NCI-H2196 (cell line): ENCODE results near the gene CMSS1.
"Not testable (repeated sequence)": the region's sequence is repeated elsewhere in the genome, so short reads cannot be mapped to it uniquely, and the experiment has no call there.

Source experiments
- DNase-seq: peaks from one replicate; lab custom pipeline; 2025; ENCODE audit not compliant: unreplicated experiment; lab: John Stamatoyannopoulos, UW

Gene CMSS1

GRCh38 chr3:99817047-99817436 is 620 bp upstream of the CMSS1 start:
- peak; percentile 27 for DNase-seq

GRCh38 chr3:99818818-99819217 is 1.2 kb downstream of the CMSS1 start:
- DNase-seq, result no peak

GRCh38 chr3:99823723-99824711 is 6.4 kb downstream of the CMSS1 start:
- no peak for DNase-seq

GRCh38 chr3:99825004-99825640 is 7.5 kb downstream of the CMSS1 start:
- no peak for DNase-seq

GRCh38 chr3:99829844-99830243 is 12.2 kb downstream of the CMSS1 start:
- no peak for DNase-seq

GRCh38 chr3:99833617-99834205 is 16.0 kb downstream of the CMSS1 start:
- no peak for DNase-seq

GRCh38 chr3:99834211-99834957 is 16.7 kb downstream of the CMSS1 start:
- DNase-seq, result no peak

- no peak for DNase-seq
Measured at GRCh38 chr3:99836681-99837080, 19.0 kb downstream of the CMSS1 start.

GRCh38 chr3:99837715-99838114 is 20.1 kb downstream of the CMSS1 start:
- DNase-seq, result no peak

- DNase-seq, result no peak
Measured at GRCh38 chr3:99838755-99839154, 21.1 kb downstream of the CMSS1 start.

- no peak for DNase-seq
Measured at GRCh38 chr3:99839613-99840012, 22.0 kb downstream of the CMSS1 start.

GRCh38 chr3:99841949-99842348 is 24.3 kb downstream of the CMSS1 start:
- DNase-seq, result not testable (repeated sequence)

GRCh38 chr3:99842826-99843589 is 25.3 kb downstream of the CMSS1 start:
- peak; percentile 71 for DNase-seq

GRCh38 chr3:99843590-99844258 is 26.1 kb downstream of the CMSS1 start:
- DNase-seq, result no peak

GRCh38 chr3:99845331-99845730 is 27.7 kb downstream of the CMSS1 start:
- no peak for DNase-seq

GRCh38 chr3:99845999-99846398 is 28.3 kb downstream of the CMSS1 start:
- DNase-seq, result no peak

GRCh38 chr3:99846477-99847160 is 29.0 kb downstream of the CMSS1 start:
- peak; percentile 55 for DNase-seq

GRCh38 chr3:99848433-99848832 is 30.8 kb downstream of the CMSS1 start:
- DNase-seq, result no peak

GRCh38 chr3:99850608-99851007 is 32.9 kb downstream of the CMSS1 start:
- no peak for DNase-seq
